ENCODE results near the gene MROH2A.

The MROH2A gene

DNA sequence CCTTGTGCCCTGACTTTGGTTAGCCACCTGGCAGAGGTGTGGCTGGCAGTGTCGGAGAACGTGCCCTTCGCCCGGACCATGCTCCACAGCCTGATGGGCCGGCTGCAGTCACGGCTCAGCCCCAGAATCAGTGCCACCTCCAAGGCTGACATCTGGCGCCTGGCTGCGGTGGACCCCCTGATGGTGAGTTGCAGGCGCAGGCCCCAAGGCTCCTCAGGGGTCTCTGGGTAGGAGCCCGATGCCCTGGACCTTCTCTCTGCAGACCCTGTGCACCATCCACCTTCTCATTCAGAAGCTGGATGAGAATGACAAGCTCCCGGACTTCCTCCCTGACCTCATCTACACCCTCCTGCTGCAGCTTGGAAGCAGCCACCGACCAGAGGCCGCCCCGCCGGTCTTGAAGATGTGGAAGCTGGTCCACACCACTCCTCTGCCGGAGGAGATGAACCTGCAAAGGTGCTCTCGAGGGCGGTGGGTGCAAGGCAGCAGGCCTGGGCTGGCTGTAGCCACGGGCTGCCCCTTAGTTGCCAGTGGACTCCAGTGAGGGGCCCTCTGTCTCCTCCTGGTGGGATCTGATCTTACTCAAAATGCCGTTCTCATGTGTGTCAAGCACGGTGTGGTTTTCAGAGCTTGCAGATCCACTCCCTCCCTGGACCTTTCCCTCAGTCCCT, 44.1 kb downstream of the MROH2A start:
- TF ChIP-seq, protein P1, sequence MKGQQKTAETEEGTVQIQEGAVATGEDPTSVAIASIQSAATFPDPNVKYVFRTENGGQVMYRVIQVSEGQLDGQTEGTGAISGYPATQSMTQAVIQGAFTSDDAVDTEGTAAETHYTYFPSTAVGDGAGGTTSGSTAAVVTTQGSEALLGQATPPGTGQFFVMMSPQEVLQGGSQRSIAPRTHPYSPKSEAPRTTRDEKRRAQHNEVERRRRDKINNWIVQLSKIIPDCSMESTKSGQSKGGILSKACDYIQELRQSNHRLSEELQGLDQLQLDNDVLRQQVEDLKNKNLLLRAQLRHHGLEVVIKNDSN (IDR thresholded peaks at IDR 0.05) = no peak

- TF ChIP-seq CEBPB (IDR thresholded peaks at IDR 0.05) (no peak), CREB1 (IDR thresholded peaks at IDR 0.05; ENCODE audit: low read depth) (no peak), TEAD4 (IDR thresholded peaks at IDR 0.05) (no peak), FOXM1 (IDR thresholded peaks at IDR 0.05; ENCODE audit: borderline replicate concordance, low read depth) (no peak), ZBTB7A (IDR thresholded peaks at IDR 0.05; ENCODE audit: low read depth) (no peak)
- TF ChIP-seq, protein P2, sequence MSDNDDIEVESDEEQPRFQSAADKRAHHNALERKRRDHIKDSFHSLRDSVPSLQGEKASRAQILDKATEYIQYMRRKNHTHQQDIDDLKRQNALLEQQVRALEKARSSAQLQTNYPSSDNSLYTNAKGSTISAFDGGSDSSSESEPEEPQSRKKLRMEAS (IDR thresholded peaks at IDR 0.05) = no peak
Measured at GRCh38 chr2:233822781-233823730, 44.9 kb downstream of the MROH2A start.

DNA sequence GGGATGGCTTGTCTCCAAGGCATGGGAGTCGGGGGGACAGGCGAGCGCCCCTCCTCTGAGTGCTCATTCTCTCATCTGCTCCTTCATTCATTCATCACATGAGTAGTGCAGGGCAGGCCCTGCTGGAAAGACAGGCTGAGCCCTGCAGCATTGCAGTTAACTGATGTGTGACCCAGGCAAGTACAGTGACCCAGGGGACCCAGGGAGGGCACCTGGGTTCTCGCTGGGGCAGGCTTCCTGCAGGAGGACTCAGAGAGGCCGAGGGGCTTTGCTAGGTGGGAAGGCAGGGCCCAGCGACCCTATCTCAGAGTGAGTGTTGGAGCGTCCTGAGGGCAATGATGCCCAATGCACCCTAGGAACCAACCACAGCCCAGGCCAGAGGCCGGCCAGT, 45.6 kb downstream of the MROH2A start:
- TF ChIP-seq, protein P1 (IDR thresholded peaks at IDR 0.05) = no peak
- TF ChIP-seq, protein P2 (IDR thresholded peaks at IDR 0.05) = no peak
- TF ChIP-seq ZBTB7A (IDR thresholded peaks at IDR 0.05; ENCODE audit: low read depth) (no peak), CEBPB (IDR thresholded peaks at IDR 0.05) (no peak), EGR1 (IDR thresholded peaks at IDR 0.05) (no peak), NFIC (IDR thresholded peaks at IDR 0.05) (no peak), EP300 (IDR thresholded peaks at IDR 0.05; ENCODE audit: borderline replicate concordance) (no peak), FOXM1 (IDR thresholded peaks at IDR 0.05; ENCODE audit: borderline replicate concordance, low read depth) (no peak), RAD21 (IDR thresholded peaks at IDR 0.05; ENCODE audit: low read depth) (no peak), CREB1 (IDR thresholded peaks at IDR 0.05; ENCODE audit: low read depth) (no peak), TCF12 (IDR thresholded peaks at IDR 0.05; ENCODE audit: low read depth) (no peak), TAF1 (IDR thresholded peaks at IDR 0.05; ENCODE audit: low read depth) (no peak), YY1 (IDR thresholded peaks at IDR 0.05; ENCODE audit: low read depth) (no peak), TEAD4 (IDR thresholded peaks at IDR 0.05) (no peak)
- TF ChIP-seq, protein P3, sequence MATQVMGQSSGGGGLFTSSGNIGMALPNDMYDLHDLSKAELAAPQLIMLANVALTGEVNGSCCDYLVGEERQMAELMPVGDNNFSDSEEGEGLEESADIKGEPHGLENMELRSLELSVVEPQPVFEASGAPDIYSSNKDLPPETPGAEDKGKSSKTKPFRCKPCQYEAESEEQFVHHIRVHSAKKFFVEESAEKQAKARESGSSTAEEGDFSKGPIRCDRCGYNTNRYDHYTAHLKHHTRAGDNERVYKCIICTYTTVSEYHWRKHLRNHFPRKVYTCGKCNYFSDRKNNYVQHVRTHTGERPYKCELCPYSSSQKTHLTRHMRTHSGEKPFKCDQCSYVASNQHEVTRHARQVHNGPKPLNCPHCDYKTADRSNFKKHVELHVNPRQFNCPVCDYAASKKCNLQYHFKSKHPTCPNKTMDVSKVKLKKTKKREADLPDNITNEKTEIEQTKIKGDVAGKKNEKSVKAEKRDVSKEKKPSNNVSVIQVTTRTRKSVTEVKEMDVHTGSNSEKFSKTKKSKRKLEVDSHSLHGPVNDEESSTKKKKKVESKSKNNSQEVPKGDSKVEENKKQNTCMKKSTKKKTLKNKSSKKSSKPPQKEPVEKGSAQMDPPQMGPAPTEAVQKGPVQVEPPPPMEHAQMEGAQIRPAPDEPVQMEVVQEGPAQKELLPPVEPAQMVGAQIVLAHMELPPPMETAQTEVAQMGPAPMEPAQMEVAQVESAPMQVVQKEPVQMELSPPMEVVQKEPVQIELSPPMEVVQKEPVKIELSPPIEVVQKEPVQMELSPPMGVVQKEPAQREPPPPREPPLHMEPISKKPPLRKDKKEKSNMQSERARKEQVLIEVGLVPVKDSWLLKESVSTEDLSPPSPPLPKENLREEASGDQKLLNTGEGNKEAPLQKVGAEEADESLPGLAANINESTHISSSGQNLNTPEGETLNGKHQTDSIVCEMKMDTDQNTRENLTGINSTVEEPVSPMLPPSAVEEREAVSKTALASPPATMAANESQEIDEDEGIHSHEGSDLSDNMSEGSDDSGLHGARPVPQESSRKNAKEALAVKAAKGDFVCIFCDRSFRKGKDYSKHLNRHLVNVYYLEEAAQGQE (IDR thresholded peaks at IDR 0.05; ENCODE audit: low read depth) = no peak

- TF ChIP-seq YY1 (IDR thresholded peaks at IDR 0.05; ENCODE audit: low read depth) (no peak), EGR1 (IDR thresholded peaks at IDR 0.05) (no peak), TAF1 (IDR thresholded peaks at IDR 0.05; ENCODE audit: low read depth) (no peak), TCF12 (IDR thresholded peaks at IDR 0.05; ENCODE audit: low read depth) (no peak), CEBPB (IDR thresholded peaks at IDR 0.05) (no peak), FOXM1 (IDR thresholded peaks at IDR 0.05; ENCODE audit: borderline replicate concordance, low read depth) (no peak)
- TF ChIP-seq, protein P1 (IDR thresholded peaks at IDR 0.05) = no peak
- TF ChIP-seq, protein P2 (IDR thresholded peaks at IDR 0.05) = no peak
Measured at GRCh38 chr2:233824373-233824772, 46.2 kb downstream of the MROH2A start.

DNA sequence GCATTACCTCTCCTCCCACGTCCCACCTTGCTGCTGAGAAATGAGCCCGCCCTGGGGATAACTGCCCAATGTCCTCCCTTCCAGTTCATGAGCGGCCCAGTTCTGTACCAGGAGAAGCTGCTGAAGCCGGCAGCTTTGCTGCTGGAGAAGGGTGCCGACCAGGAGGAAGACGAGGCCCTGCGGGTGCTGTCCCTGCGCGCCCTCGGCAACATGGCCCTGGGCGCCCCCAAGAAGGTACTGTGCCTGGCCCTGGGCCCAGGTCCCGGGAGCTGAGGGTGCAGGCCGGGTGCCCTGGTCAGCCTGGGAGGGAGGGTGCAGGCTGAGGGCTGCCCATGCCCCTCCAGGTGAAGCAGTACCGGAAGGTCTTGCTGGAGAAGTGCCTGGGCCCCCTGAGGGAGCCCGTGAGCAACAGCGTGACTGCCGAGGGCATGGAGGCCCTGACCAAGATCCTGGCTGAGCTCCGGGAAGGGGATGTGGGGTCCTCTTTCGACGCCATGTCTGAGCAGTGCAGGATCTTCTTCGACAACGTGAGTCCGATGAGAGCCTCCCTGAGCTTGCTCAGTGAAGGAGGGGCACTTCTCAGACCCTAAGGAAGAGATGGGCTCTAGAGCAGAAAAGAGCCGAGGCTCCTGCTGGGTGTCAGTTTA, 50.5 kb downstream of the MROH2A start:
- TF ChIP-seq FOXM1 (IDR thresholded peaks at IDR 0.05; ENCODE audit: borderline replicate concordance, low read depth) (no peak), TEAD4 (IDR thresholded peaks at IDR 0.05) (no peak), CEBPB (IDR thresholded peaks at IDR 0.05) (no peak), YY1 (IDR thresholded peaks at IDR 0.05; ENCODE audit: low read depth) (no peak), ZBTB7A (IDR thresholded peaks at IDR 0.05; ENCODE audit: low read depth) (no peak), EP300 (IDR thresholded peaks at IDR 0.05; ENCODE audit: borderline replicate concordance) (no peak), CREB1 (IDR thresholded peaks at IDR 0.05; ENCODE audit: low read depth) (no peak), EGR1 (IDR thresholded peaks at IDR 0.05) (no peak), TCF12 (IDR thresholded peaks at IDR 0.05; ENCODE audit: low read depth) (no peak)
- TF ChIP-seq, protein P2 (IDR thresholded peaks at IDR 0.05) = no peak
- TF ChIP-seq, protein P1 (IDR thresholded peaks at IDR 0.05) = no peak
- TF ChIP-seq, protein P3 (IDR thresholded peaks at IDR 0.05; ENCODE audit: low read depth) = no peak

All from Ishikawa (cell line).